Ectodermal cell (in vitro differentiated cells): ENCODE measurements around the gene RHEBL1.

Source experiments
- H3K27ac ChIP-seq: 2 replicates; pipeline ENCODE4 v1.7.0; 2013; ENCODE audit warnings: mild to moderate bottlenecking, low read depth, low read length; ENCODE audit not compliant: insufficient read depth, poor library complexity, severe bottlenecking
- H3K27me3 ChIP-seq: 2 replicates; pipeline ENCODE4 v1.7.0; 2013; ENCODE audit warnings: mild to moderate bottlenecking, low read length; ENCODE audit not compliant: insufficient read depth, control insufficient read depth, poor library complexity, severe bottlenecking
- H3K36me3 ChIP-seq: one replicate; pipeline ENCODE4 v1.7.0; 2013; ENCODE audit warnings: low read length; ENCODE audit not compliant: control insufficient read depth, insufficient read depth
- H3K4me1 ChIP-seq: one replicate; pipeline ENCODE4 v1.7.0; 2013; ENCODE audit warnings: low read length; ENCODE audit not compliant: control insufficient read depth, insufficient read depth
- H3K4me3 ChIP-seq: 2 replicates; pipeline ENCODE4 v1.7.0; 2013; ENCODE audit warnings: low read depth, low read length, control low read depth; ENCODE audit not compliant: insufficient read depth
- H3K9me3 ChIP-seq: 2 replicates; pipeline ENCODE4 v1.7.0; 2013; ENCODE audit warnings: mild to moderate bottlenecking, low read length, moderate library complexity; ENCODE audit not compliant: control insufficient read depth
- WGBS, 2 experiments: methylation state at CpG; one replicate each; pipeline ENCODE4 v1.1.7; 2013; ENCODE audit warnings: missing lambda C conversion rate in 2 of 2; 5-methylcytosine and 5-hydroxymethylcytosine counted together

Gene RHEBL1

DNA sequence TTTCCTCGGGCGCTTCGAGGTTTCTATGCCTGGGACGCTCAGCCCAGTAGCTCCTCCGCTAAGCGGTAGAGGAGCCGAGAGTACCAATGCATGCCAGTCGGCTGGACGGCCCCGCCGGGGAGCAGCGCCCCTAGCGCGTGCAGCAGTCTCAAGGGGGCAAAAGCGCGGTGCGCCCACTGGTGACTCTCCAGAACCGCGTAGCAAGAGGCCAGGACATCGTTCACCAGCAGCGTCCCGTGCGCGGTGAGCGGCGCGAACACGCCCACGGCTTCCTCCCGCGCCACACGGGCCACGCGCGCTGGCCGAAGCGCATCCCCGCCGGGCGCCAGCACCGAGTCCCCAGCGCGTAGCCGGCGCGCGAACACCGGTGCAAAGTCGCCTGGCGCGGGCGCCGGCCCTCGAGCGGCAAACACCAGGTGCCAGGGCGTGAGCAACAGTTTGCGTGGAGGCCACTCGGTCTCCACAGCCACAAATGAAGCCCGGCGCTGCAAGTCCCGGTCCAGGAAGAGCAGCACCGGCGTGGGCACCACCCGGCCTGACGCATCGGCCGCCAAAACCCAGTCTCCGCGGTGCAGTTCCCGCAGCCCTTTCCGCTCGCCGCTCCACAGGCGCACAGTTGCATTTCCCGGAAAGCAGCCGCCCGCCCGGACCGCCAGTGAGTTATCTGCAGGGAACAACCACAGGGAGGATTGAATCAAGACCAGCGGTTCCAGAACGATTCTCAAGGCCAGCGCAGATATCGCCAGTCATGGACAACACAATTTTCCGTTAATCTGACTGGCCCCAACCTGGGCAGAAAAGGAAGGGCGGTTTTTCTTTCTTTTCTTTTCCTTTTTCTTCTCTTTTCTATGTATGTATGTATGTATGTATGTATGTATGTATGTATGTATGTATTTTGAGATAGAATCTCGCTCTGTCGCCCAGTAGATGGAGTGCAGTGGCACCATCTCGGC is 20.3 kb upstream of the RHEBL1 start:
- Histone ChIP-seq H3K36me3 (no peaks in the 10 kb centered on the region), H3K4me3 (peak overlapping the region; percentile 29), H3K27me3 (peaks cover 92% of the 10 kb centered on the region), H3K4me1 (peaks cover 45% of the 10 kb centered on the region), H3K27ac (no peak overlapping the region), H3K9me3 (no peaks in the 10 kb centered on the region)
- WGBS, 2 experiments = 7 to 8% methylated on average over 88 of the region's 88 CpGs

DNA sequence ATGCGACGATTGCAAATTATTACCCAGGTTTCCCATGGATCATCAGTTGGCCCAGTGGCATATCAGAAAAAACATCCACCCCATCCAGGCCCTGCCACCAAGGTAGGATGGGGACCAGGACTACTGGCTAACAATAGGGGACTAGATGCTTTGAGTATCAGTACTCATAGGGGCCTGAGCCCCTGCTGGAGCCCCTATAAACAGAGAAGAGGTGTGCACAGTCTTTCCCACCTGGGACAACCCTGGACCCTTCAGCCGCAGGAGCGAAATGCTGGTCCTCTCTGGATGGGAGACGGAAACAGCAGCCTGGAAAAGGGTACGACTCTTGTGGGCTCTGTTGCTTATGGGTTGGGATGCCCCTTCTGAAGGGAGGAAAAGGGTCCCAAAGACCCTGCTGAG is 19.2 kb upstream of the RHEBL1 start:
- peaks cover 80% of the 10 kb centered on the region for H3K27me3 ChIP-seq
- no peak overlapping the region for H3K4me3 ChIP-seq
- H3K4me1 ChIP-seq = peaks cover 34% of the 10 kb centered on the region
- no peaks in the 10 kb centered on the region for H3K36me3 ChIP-seq
- H3K9me3 ChIP-seq = no peaks in the 10 kb centered on the region
- H3K27ac ChIP-seq = no peak overlapping the region
- WGBS, 2 experiments = 61 to 65% methylated on average over 6 of the region's 6 CpGs

DNA sequence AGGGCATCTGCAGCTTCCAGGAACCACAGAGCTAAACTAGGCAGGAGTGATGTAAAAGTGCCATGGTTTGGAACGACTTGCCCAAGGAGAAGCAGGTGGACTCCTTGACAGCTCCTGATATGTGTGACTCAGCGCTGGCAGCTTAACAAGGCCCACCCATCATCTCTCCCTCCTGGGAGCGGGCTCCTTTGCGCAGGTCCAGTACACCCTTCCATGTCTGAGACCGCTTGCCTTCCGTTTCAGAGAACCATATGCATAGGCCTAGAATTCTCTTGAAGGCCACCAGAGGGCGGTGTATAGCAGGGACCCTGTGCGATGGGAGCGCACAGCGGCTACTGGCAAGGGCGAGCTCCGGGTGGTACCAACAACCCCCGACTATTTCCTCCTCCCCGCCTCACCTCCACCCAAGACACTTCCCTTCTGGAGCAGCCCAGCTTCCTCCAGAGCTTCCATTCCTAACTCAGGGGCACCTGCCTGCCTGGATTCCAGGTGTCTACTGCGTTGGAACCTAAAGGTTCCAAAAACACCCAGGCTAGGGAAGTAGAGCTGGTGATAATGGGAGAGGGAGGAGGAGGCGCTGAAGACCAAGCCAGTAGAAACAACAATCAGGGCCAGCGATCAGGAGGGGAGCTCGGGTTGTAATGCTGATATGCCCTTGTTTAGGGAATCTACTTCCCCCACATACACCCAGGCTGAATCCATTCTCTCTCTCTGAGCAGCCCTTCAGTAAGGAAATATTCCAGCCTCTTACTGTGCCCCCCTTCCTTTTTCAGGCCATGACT is 18.6 kb upstream of the RHEBL1 start:
- 5% methylated on average over 17 to 18 of the region's 18 CpGs for WGBS, 2 experiments
- Histone ChIP-seq H3K9me3 (no peaks in the 10 kb centered on the region), H3K27me3 (peaks cover 74% of the 10 kb centered on the region), H3K36me3 (no peaks in the 10 kb centered on the region), H3K4me1 (peaks cover 28% of the 10 kb centered on the region), H3K27ac (no peak overlapping the region), H3K4me3 (no peak overlapping the region)

DNA sequence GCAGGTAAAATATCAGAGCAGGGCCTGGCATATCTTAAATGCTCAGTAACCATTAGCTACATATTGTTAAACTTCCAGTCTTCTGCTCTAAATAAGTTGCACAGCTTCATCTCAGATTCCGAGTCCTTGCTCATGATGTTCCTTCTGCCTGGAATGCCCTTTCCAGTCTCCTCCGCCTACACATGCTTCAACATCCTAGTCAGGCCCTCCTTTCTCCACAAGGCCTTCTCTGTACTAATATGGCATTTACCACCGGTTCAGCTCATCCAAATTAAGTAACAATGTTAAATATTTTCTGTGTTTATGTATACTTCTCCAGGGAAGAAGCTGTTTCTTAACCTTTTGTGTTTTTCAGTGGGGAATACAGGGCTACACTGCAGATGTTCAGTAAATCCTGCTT is 16.3 kb upstream of the RHEBL1 start:
- H3K27me3 ChIP-seq = peaks cover 52% of the 10 kb centered on the region
- H3K9me3 ChIP-seq = no peaks in the 10 kb centered on the region
- 83 to 92% methylated on average over 2 to 3 of the region's 3 CpGs for WGBS, 2 experiments
- H3K27ac ChIP-seq = no peak overlapping the region
- H3K4me1 ChIP-seq = peaks cover 18% of the 10 kb centered on the region
- H3K4me3 ChIP-seq = no peak overlapping the region
- H3K36me3 ChIP-seq = no peaks in the 10 kb centered on the region

DNA sequence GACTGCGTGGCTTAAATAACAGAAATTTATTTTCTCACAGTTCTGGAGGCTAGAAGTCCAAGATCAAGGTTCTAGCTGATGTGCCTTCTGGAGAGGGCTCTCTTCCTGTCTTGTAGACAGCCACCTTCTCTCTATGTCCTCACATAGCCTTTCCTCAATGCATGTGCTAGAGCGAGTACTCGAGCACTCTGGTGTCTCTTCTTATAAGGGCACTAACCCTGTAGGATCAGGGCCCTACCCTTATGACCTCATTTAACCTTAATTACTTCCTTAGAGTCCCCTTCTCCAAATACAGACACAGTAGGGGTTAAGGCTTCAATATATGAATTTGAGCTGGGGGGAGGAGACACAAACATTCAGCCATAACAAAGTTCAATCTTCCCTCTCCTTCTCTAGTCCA is 14.7 kb upstream of the RHEBL1 start:
- Histone ChIP-seq H3K27ac (no peak overlapping the region), H3K4me3 (no peak overlapping the region), H3K4me1 (peaks cover 9% of the 10 kb centered on the region), H3K36me3 (no peaks in the 10 kb centered on the region), H3K9me3 (no peaks in the 10 kb centered on the region), H3K27me3 (peaks cover 35% of the 10 kb centered on the region)
- 92 to 96% methylated on average over 3 of the region's 3 CpGs for WGBS, 2 experiments

DNA sequence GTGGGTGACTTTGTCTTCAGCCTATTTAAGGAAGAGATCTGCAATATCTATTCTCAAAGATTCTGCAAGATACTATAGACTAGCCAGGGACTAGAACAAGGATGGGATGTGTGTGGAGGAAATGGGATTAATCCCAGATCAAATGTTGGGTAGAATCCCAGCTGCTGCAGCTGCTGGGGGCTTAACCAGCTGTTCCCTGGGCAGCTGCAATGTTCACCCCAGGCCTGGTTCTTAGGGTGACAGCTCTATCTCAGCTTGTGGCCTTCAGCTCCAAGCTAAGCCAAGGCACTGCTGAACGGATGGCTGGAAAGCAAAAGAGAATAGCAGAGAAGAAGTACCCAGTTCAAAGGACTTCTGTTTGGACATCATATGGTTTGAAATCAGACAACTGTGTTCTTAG is 10.0 kb upstream of the RHEBL1 start:
- WGBS, 2 experiments = 76 to 84% methylated on average over 1 of the region's 1 CpG
- Histone ChIP-seq H3K27ac (no peak overlapping the region), H3K4me1 (no peaks in the 10 kb centered on the region), H3K27me3 (no peaks in the 10 kb centered on the region), H3K36me3 (no peaks in the 10 kb centered on the region), H3K9me3 (no peaks in the 10 kb centered on the region), H3K4me3 (no peak overlapping the region)

DNA sequence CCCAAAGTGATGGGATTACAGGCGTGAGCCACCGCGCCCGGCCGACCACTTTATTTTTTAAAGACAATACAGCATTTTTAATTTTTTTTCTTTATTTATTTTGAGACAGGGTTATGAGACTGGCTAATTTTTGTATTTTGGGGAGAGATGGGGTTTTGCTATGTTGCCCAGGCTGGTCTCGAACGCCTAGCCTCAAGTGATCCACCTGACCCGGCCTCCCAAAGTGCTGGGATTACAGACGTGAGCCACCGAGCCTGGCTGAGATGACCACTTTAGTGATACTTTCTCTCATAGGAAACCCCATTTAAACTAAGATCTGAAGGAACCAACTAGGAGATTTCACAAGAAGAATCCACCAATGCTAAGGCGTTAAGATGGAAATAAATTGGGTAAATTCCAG is 1.2 kb upstream of the RHEBL1 start:
- peaks cover 4% of the 10 kb centered on the region for H3K4me1 ChIP-seq
- no peak overlapping the region for H3K4me3 ChIP-seq
- no peak overlapping the region for H3K27ac ChIP-seq
- peaks cover 19% of the 10 kb centered on the region for H3K27me3 ChIP-seq
- no peaks in the 10 kb centered on the region for H3K36me3 ChIP-seq
- WGBS, 2 experiments = 90 to 97% methylated on average over 9 to 11 of the region's 11 CpGs
- no peaks in the 10 kb centered on the region for H3K9me3 ChIP-seq

DNA sequence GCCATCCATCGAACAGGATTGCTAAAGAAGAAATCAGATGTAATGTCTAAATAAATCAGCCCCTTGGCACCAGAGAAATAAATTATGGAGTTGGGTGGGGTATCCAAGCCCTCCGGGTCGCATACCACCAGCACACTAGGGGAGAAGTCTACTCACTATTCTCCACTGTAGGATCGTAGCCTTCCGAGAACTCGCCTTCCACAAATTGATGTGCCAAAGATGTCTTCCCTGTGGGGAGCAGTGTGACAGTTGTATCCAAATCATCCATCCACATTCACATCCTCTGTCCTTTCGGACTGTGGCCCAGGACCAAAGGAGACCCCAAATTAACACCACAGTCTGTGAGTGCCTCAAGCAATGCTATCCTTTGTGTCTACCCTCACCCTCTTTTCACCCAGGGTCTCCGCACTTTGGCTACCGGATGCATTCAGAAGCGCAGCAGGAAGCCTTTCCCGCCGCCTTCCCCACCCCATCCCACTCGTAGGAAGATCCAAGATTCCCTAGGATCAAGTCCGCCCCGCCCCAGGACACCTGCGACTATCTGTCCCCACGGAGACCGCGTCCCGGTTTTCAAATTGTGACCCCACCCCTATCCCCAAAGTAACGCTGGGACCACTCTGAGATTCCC is 786 bp downstream of the RHEBL1 start:
- H3K4me3 ChIP-seq = peak overlapping the region; percentile 62
- peaks cover 4% of the 10 kb centered on the region for H3K4me1 ChIP-seq
- H3K9me3 ChIP-seq = no peaks in the 10 kb centered on the region
- H3K36me3 ChIP-seq = no peaks in the 10 kb centered on the region
- peaks cover 19% of the 10 kb centered on the region for H3K27me3 ChIP-seq
- no peak overlapping the region for H3K27ac ChIP-seq
- 20 to 22% methylated on average over 20 to 21 of the region's 21 CpGs for WGBS, 2 experiments

DNA sequence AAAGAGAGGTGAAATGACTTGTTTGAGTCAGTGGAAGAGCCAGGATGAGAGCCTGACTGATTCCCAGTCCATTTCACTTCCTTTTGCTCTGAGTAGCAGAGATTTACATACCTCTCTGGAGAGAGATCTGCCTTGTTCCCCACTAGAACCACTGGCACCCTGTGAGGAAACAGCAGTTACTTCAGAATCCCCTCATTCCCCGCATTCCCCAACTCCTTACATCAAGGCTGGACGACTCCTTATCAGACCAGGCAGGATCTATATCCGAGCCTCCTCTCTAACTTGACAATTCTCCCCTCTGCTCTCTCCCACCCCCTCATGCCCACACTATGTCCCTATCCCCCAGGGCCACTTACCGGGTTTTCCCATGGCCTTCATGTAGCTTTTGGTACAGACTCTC is 3.7 kb downstream of the RHEBL1 start:
- Histone ChIP-seq H3K27me3 (peaks cover 19% of the 10 kb centered on the region), H3K4me3 (no peak overlapping the region), H3K9me3 (no peaks in the 10 kb centered on the region), H3K27ac (no peak overlapping the region), H3K36me3 (no peaks in the 10 kb centered on the region), H3K4me1 (peaks cover 4% of the 10 kb centered on the region)
- WGBS, 2 experiments = 56% methylated on average over 4 of the region's 4 CpGs

DNA sequence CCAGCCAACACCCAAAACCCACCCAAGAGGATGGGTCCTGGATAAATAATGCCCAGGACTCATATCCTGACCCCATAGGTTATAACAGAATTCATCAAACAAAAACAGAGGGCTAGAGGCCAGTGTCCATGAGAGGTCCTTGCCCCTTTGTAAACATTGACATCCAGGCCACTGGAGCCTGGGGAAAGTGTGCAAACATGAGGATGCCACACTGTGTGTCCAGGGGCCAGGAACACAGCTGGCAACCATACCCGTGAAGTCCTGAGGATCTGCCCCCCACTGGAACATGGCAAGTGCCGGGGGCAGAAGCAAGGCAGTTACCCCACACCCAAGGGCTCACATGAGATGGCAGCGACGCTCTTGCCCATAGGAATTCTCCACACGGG is 5.0 kb downstream of the RHEBL1 start:
- Histone ChIP-seq H3K9me3 (no peaks in the 10 kb centered on the region), H3K27me3 (peaks cover 19% of the 10 kb centered on the region), H3K27ac (no peak overlapping the region), H3K4me1 (peaks cover 4% of the 10 kb centered on the region), H3K36me3 (no peaks in the 10 kb centered on the region), H3K4me3 (no peak overlapping the region)
- 95% methylated on average over 5 of the region's 5 CpGs for WGBS, 2 experiments
